GM12878 (cell line): ENCODE measurements around the gene DACT3. TPM values are rescaled to one million over a fixed set of nuclear protein-coding genes. Genes with fewer than 3 reads are reported as not detected.

Experiments
- ATAC-seq: fragments of 200-7000 bp; cut with Tn5 transposase; 3 replicates; pipeline ENCODE4 v1.9.1; 2020; ENCODE audit warnings: mild to moderate bottlenecking, moderate library complexity
- BruUV-seq: library from RNA; stranded (reverse); fragments of 400-500 nt; replicated peaks from 2 replicates; lab custom pipeline; 2021; lab: Mats Ljungman, UMichigan
- CTCF ChIA-PET: fragments of 300-600 bp; sonication (Branson Sonifier 250); formaldehyde crosslinking; extraction: SDS; loops from one replicate; lab custom pipeline; 2021; ENCODE audit warnings: inconsistent platforms; lab: Yijun Ruan, JAX
- POLR2A ChIA-PET: fragments of 350-600 bp; formaldehyde crosslinking; extraction: SDS; loops from one replicate; lab custom pipeline; 2021; ENCODE audit warnings: inconsistent platforms; lab: Charles Lee
- RAD21 ChIA-PET: fragments of 300-600 bp; sonication (Branson Sonifier 250); formaldehyde crosslinking; loops from one replicate; lab custom pipeline; 2023; ENCODE audit warnings: antibody characterized with exemption; ENCODE audit not compliant: unreplicated experiment; lab: Charles Lee
- SMC1A ChIA-PET: fragments of 300-600 bp; sonication (Branson Sonifier 250); formaldehyde crosslinking; loops from one replicate; lab custom pipeline; 2023; ENCODE audit not compliant: unreplicated experiment, uncharacterized antibody; lab: Charles Lee
- DNase-seq: peaks from one replicate; pipeline ENCODE4 v3.0.0-alpha.2; 2011; ENCODE audit warnings: low read depth, low spot score
- FAIRE-seq: peaks from 3 replicates; lab custom pipeline; 2011; peaks lifted over from hg19 to GRCh38; lab: Jason Lieb, UNC
- H2AFZ ChIP-seq: 2 replicates; pipeline ENCODE4 v1.6.0; 2011; ENCODE audit warnings: low read depth, low read length, control low read depth; ENCODE audit not compliant: control insufficient read depth
- H3K27ac ChIP-seq: 2 replicates; pipeline ENCODE4 v1.5.1; 2011; ENCODE audit warnings: control low read depth; ENCODE audit not compliant: control insufficient read depth, insufficient read depth
- H3K27me3 ChIP-seq, 2 experiments: replicated peaks in 1 of 2; 2 replicates each; pipeline versions ENCODE4 v1.6.0 to v1.6.1; 2011; ENCODE audit warnings: low read length in 1 of 2; ENCODE audit not compliant: control insufficient read depth in 2 of 2, insufficient read depth in 2 of 2
- H3K36me3 ChIP-seq, 2 experiments: 2 replicates each; pipeline ENCODE4 v1.5.1; 2011; ENCODE audit warnings: low read length in 1 of 2; ENCODE audit not compliant: control insufficient read depth in 2 of 2, insufficient read depth in 2 of 2
- H3K4me1 ChIP-seq: 2 replicates; pipeline ENCODE4 v1.6.1; 2011; ENCODE audit warnings: mild to moderate bottlenecking, low read length, moderate library complexity, mixed read lengths; ENCODE audit not compliant: control insufficient read depth, insufficient read depth
- H3K4me2 ChIP-seq: 2 replicates; pipeline ENCODE4 v1.6.0; 2011; ENCODE audit warnings: control low read depth; ENCODE audit not compliant: control insufficient read depth, insufficient read depth
- H3K4me3 ChIP-seq: fragments of 200-600 bp; sonication (generic); 2 replicates; pipeline ENCODE4 v1.5.1; 2016
- H3K79me2 ChIP-seq: 2 replicates; pipeline ENCODE4 v1.6.0; 2011; ENCODE audit warnings: low read length; ENCODE audit not compliant: control insufficient read depth, insufficient read depth
- H3K9ac ChIP-seq: 2 replicates; pipeline ENCODE4 v1.8.0; 2011; ENCODE audit warnings: low read length, control low read depth, mixed read lengths; ENCODE audit not compliant: control insufficient read depth, insufficient read depth
- H3K9me3 ChIP-seq: replicated peaks from 3 replicates; pipeline ENCODE4 v1.5.1; 2011; ENCODE audit warnings: mild to moderate bottlenecking, low read length; ENCODE audit not compliant: control insufficient read depth, insufficient read depth
- H4K20me1 ChIP-seq: 2 replicates; pipeline ENCODE4 v1.6.0; 2011; ENCODE audit not compliant: control insufficient read depth, insufficient read depth
- IKZF2 ChIP-seq, 2 experiments: fragments of 450-650 bp; IDR thresholded peaks; 2 replicates each; pipeline ENCODE4 v1.6.1; 2017; ENCODE audit warnings: mild to moderate bottlenecking in 2 of 2, moderate library complexity in 2 of 2
- NRF1 ChIP-seq: conservative IDR thresholded peaks from 2 replicates; pipeline ENCODE4 v1.6.1; 2011; ENCODE audit warnings: mild to moderate bottlenecking, low read depth, low read length, improper control_type of control experiment
- SMAD5 ChIP-seq: IDR thresholded peaks from 2 replicates; pipeline ENCODE4 v1.6.1; 2016; ENCODE audit warnings: antibody characterized with exemption, low read depth
- ZZZ3 ChIP-seq: IDR thresholded peaks from 2 replicates; pipeline ENCODE4 v1.6.1; 2011; ENCODE audit warnings: low read depth; ENCODE audit not compliant: control insufficient read depth, insufficient read length
- WGBS: methylation state at CpG from one replicate; pipeline ENCODE4 v1.1.6; 2016; ENCODE audit warnings: low lambda C conversion rate; ENCODE audit not compliant: insufficient replicate concordance, insufficient coverage; ENCODE audit errors: missing lambda C conversion rate; 5-methylcytosine and 5-hydroxymethylcytosine counted together
- in situ Hi-C: fragments of 300-500 bp; cut with MboI; formaldehyde crosslinking; loops from 9 replicates; pipeline ENCODE4 v1.14.3; 2018; ENCODE audit warnings: mixed read lengths
- intact Hi-C: fragments of 100-400 bp; cut with micrococcal nuclease; formaldehyde crosslinking; loops from one replicate; pipeline ENCODE4 v1.14.2; 2022; ENCODE audit not compliant: unreplicated experiment
- polyA plus RNA-seq, 11 experiments: library from polyadenylated mRNA; depleted of rRNA in 4 of 11; unstranded in 6 of 11; stranded (reverse) in 5 of 11; fragments of >200 nt; fragmentation: Nextera tagmentation in 4 of 11; fragmentation: Illumina TruSeq in 1 of 11; extraction: Ambion mirVana in 4 of 11; extraction: Trizol in 1 of 11; gene quantifications; 1 replicate in 1 of 11; 2 replicates in 10 of 11; pipeline versions ENCODE4 v1.2.1 to v1.2.3, GENCODE V29; 2011 to 2016; ENCODE audit warnings: inconsistent platforms in 2 of 11, missing spikeins in 2 of 11, low read depth in 1 of 11
- total RNA-seq, 4 experiments: library from RNA; depleted of rRNA in 3 of 4; stranded (reverse); fragments of >200 nt in 3 of 4; fragmentation: Illumina TruSeq in 1 of 4; extraction: Trizol in 1 of 4; gene quantifications; 2 replicates each; pipeline versions ENCODE4 v1.2.1 to v1.2.3, GENCODE V29; 2013 to 2021
- TF ChIP-seq, protein P1 (sequence below): IDR thresholded peaks from 2 replicates; pipeline ENCODE4 v1.6.1; 2012; ENCODE audit warnings: low read depth, low read length, improper control_type of control experiment
- TF ChIP-seq, protein P2 (sequence below): fragments of 450-650 bp; IDR thresholded peaks from 2 replicates; pipeline ENCODE4 v1.6.1; 2016; ENCODE audit warnings: mild to moderate bottlenecking

The DACT3 gene
- total and polyA plus RNA-seq, 10 of the 15 experiments (the other 5 are each of a cell fraction or from before 2014, with no cell fraction given): 0.05 to 2.5 (median 0.35) TPM; not detected in 1

DNA sequence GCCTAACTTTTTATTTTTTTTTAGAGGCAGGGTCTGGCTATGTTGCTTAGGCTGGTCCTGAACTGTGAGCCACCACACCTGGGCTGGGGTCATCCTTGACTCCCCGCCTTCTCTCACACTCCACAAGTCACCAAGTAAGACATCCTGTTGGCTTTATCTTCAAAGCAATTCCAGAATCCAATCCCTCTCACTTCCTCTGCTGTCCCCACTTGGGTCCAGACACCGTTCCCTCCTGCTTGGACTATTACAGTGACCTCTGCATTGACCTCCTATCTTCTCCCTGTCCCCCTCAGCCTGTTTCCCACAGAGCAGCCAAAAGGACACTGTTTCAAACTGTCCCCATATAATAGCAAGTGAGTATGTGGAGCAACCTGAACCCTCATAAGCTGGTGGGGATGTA is 20.3 kb downstream of the DACT3 start:
- ChIA-PET POLR2A (interaction anchor here (0.6 to 0.7 kb wide), 2 partner anchors 52 to 154 kb away, joined by 3 to 6 read pairs; no protein-coding TSS in a partner anchor), CTCF (interaction anchor here (1.1 to 1.6 kb wide), 3 partner anchors 62 to 200 kb away, joined by 3 to 6 read pairs (median 3); no protein-coding TSS in a partner anchor), SMC1A (interaction anchor here (0.8 kb wide), 2 partner anchors 36 to 74 kb away, joined by 3 read pairs; no protein-coding TSS in a partner anchor), RAD21 (interaction anchor here (0.9 kb wide), 1 partner anchor 22 kb away, joined by 3 read pairs; no protein-coding TSS in a partner anchor)
- DNase-seq (no peak), FAIRE-seq (no peak), ATAC-seq (no peak)
- H3K27ac ChIP-seq: no peak overlapping the region
- no TSS peak for BruUV-seq
- 85% methylated on average over 2 of the region's 2 CpGs for WGBS
- no peak overlapping the region for H3K4me2 ChIP-seq
- no peaks in the 10 kb centered on the region for H4K20me1 ChIP-seq
- H3K9ac ChIP-seq: no peak overlapping the region
- intact Hi-C loops: no loop called here
- peaks cover 15% of the 10 kb centered on the region for H3K4me1 ChIP-seq
- no peaks in the 10 kb centered on the region for H3K27me3 ChIP-seq
- in situ Hi-C loops: no loop called here
- H3K79me2 ChIP-seq: no peaks in the 10 kb centered on the region
- no peaks in the 10 kb centered on the region for H3K36me3 ChIP-seq
- TF ChIP-seq, protein P1, sequence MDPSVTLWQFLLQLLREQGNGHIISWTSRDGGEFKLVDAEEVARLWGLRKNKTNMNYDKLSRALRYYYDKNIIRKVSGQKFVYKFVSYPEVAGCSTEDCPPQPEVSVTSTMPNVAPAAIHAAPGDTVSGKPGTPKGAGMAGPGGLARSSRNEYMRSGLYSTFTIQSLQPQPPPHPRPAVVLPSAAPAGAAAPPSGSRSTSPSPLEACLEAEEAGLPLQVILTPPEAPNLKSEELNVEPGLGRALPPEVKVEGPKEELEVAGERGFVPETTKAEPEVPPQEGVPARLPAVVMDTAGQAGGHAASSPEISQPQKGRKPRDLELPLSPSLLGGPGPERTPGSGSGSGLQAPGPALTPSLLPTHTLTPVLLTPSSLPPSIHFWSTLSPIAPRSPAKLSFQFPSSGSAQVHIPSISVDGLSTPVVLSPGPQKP: no peak
- TF ChIP-seq, protein P2, sequence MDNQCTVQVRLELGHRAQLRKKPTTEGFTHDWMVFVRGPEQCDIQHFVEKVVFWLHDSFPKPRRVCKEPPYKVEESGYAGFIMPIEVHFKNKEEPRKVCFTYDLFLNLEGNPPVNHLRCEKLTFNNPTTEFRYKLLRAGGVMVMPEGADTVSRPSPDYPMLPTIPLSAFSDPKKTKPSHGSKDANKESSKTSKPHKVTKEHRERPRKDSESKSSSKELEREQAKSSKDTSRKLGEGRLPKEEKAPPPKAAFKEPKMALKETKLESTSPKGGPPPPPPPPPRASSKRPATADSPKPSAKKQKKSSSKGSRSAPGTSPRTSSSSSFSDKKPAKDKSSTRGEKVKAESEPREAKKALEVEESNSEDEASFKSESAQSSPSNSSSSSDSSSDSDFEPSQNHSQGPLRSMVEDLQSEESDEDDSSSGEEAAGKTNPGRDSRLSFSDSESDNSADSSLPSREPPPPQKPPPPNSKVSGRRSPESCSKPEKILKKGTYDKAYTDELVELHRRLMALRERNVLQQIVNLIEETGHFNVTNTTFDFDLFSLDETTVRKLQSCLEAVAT: no peak
- TF ChIP-seq IKZF2 (IDR thresholded peaks at IDR 0.05): no peak
- TF ChIP-seq SMAD5: no peak
- TF ChIP-seq ZZZ3: no peak
- no peak for TF ChIP-seq NRF1
- no peaks in the 10 kb centered on the region; the same call in 2 of the 3 replicates for H3K9me3 ChIP-seq
- H2AFZ ChIP-seq: no peak overlapping the region
- no peak overlapping the region for H3K4me3 ChIP-seq
